K562 (cell line): ENCODE data around the gene ZEB2. TPM values are rescaled to one million over a fixed set of nuclear protein-coding genes. Genes with fewer than 3 reads are reported as not detected.

Experiments
- C11orf30 ChIP-seq: fragments of 450-650 bp; IDR thresholded peaks from 2 replicates; pipeline ENCODE4 v1.6.1; 2016; ENCODE audit warnings: low read depth, mild to moderate bottlenecking
- CREB3L1 ChIP-seq: fragments of 450-650 bp; IDR thresholded peaks from 2 replicates; pipeline ENCODE4 v1.6.1; 2014; ENCODE audit warnings: low read depth, mild to moderate bottlenecking, moderate library complexity, borderline replicate concordance
- HDAC2 ChIP-seq: fragments of 450-650 bp; IDR thresholded peaks from 2 replicates; pipeline ENCODE4 v1.6.1; 2016; ENCODE audit warnings: mild to moderate bottlenecking
- IRF2 ChIP-seq: sonication (generic); formaldehyde crosslinking; IDR thresholded peaks from 2 replicates; pipeline ENCODE4 v1.8.1; 2022; ENCODE audit warnings: mild to moderate bottlenecking, missing genetic modification reagents
- MEIS2 ChIP-seq: fragments of 450-650 bp; IDR thresholded peaks from 2 replicates; pipeline ENCODE4 v1.6.1; 2014; ENCODE audit warnings: mild to moderate bottlenecking; ENCODE audit not compliant: partially characterized antibody
- NFE2 ChIP-seq: IDR thresholded peaks from 2 replicates; pipeline ENCODE4 v1.6.1; 2014; ENCODE audit warnings: antibody characterized with exemption, low read depth
- NFIC ChIP-seq: fragments of 450-650 bp; IDR thresholded peaks from 2 replicates; pipeline ENCODE4 v1.6.1; 2017; ENCODE audit warnings: mild to moderate bottlenecking, inconsistent platforms
- POLR2G ChIP-seq: fragments of 200-400 bp; formaldehyde crosslinking; IDR thresholded peaks from 2 replicates; pipeline ENCODE4 v1.6.1; 2017; ENCODE audit warnings: low read depth, mild to moderate bottlenecking, antibody characterized with exemption, low read length, moderate library complexity
- SETDB1 ChIP-seq: IDR thresholded peaks from one replicate; pipeline ENCODE4 v1.6.1; 2012; ENCODE audit warnings: low read length, control low read depth, inconsistent platforms
- SOX6 ChIP-seq: fragments of 450-650 bp; IDR thresholded peaks from 2 replicates; pipeline ENCODE4 v1.6.1; 2014; ENCODE audit warnings: mild to moderate bottlenecking
- ZNF232 ChIP-seq: sonication (generic); formaldehyde crosslinking; IDR thresholded peaks from 2 replicates; pipeline ENCODE4 v1.8.0; 2022; ENCODE audit warnings: mild to moderate bottlenecking, missing genetic modification reagents
- polyA plus RNA-seq, 8 experiments: library from polyadenylated mRNA; depleted of rRNA in 4 of 8; stranded (reverse) in 5 of 8; unstranded in 3 of 8; fragments of >200 nt; fragmentation: Nextera tagmentation in 2 of 8; fragmentation: Illumina TruSeq in 1 of 8; extraction: Ambion mirVana in 2 of 8; extraction: Trizol in 1 of 8; gene quantifications; 2 replicates each; pipeline versions ENCODE4 v1.2.1 to v1.2.3, GENCODE V29; 2011 to 2014; ENCODE audit warnings: inconsistent platforms in 1 of 8, missing spikeins in 1 of 8
- total RNA-seq, 7 experiments: library from RNA; depleted of rRNA in 6 of 7; stranded (reverse); fragments of >200 nt in 6 of 7; fragmentation: Illumina TruSeq in 2 of 7; extraction: Trizol in 2 of 7; gene quantifications; 2 replicates each; pipeline versions ENCODE4 v1.2.1 to v1.2.3, GENCODE V29; 2011 to 2021; ENCODE audit warnings: low replicate concordance in 1 of 7
- TF ChIP-seq, protein P1 (sequence below): fragments of 450-650 bp; IDR thresholded peaks from 2 replicates; pipeline ENCODE4 v1.7.1; 2018; ENCODE audit warnings: mild to moderate bottlenecking, low read depth; ENCODE audit not compliant: partially characterized antibody

Gene ZEB2
- total and polyA plus RNA-seq, 9 of the 15 experiments (the other 6 are each of a cell fraction or from before 2014, with no cell fraction given) = 15.1 to 113 (median 72.3) TPM

DNA sequence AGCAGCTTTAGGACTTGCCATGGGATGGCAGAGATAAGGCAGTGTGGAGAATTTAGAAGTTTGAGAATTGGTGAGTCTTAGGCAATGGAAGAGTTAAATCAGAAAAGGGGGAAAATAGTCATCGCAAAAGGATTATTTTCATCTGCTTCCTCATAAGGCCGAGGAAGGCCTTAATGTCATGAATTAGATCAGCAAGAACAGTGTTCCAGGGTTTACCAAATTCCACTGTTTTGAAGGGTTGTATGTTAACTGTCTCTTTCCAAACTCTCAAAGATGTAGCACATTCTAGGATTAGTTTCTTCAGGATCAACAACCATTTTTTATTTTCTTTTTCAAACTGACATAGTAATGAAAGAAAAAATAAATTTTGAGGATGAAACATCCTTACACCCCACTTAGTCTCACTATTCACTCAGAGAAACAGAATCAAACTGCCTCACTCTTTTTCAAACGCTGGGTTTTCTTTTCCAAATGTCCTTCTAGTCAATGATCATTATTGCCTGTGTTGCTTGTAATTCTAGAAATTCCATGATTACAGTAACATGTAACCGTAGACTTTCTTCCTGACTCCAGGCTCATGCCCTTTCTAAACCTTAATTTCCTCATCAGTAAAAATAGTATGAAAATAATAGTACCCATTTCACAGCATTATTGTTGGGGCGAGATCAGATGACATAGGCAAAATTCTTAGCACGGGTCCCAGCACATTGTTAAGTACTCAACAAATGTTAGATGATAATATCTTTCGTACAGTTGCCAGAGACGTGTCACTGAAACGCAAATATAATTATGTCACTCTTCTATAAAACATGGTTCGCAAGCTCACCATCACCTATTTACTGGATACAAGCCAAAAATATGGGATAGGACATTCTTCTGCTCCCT is 23.6 kb downstream of the ZEB2 start (continued):
- TF ChIP-seq CREB3L1 (no peak), ZNF232 (CRISPR knock-in tag) (no peak), HDAC2 (no peak), C11orf30 (0 out of 2 replicates have a peak, but pooled peaks have one; percentile 26), NFIC (peak; percentile 85), NFE2 (0 out of 2 replicates have a peak, but pooled peaks have one; percentile 21), SOX6 (peak; percentile 61), MEIS2 (peak; percentile 5), POLR2G (peak; percentile 33; the same call in 1 of the 2 replicates), SETDB1 (no peak), IRF2 (CRISPR knock-in tag) (no peak)
- TF ChIP-seq, protein P1, sequence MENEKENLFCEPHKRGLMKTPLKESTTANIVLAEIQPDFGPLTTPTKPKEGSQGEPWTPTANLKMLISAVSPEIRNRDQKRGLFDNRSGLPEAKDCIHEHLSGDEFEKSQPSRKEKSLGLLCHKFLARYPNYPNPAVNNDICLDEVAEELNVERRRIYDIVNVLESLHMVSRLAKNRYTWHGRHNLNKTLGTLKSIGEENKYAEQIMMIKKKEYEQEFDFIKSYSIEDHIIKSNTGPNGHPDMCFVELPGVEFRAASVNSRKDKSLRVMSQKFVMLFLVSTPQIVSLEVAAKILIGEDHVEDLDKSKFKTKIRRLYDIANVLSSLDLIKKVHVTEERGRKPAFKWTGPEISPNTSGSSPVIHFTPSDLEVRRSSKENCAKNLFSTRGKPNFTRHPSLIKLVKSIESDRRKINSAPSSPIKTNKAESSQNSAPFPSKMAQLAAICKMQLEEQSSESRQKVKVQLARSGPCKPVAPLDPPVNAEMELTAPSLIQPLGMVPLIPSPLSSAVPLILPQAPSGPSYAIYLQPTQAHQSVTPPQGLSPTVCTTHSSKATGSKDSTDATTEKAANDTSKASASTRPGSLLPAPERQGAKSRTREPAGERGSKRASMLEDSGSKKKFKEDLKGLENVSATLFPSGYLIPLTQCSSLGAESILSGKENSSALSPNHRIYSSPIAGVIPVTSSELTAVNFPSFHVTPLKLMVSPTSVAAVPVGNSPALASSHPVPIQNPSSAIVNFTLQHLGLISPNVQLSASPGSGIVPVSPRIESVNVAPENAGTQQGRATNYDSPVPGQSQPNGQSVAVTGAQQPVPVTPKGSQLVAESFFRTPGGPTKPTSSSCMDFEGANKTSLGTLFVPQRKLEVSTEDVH = no peak
